ENCODE results near the gene BMP8B.
"Not testable (repeated sequence)": the region's sequence is repeated elsewhere in the genome, so short reads cannot be mapped to it uniquely, and the experiment has no call there.

The BMP8B gene

GRCh38 chr1:39816415-39817090 is 27.9 kb upstream of the BMP8B start:
- Histone ChIP-seq H3K4me1 (ENCODE audit: control insufficient read depth in 5 of 5, insufficient read depth in 5 of 5, low read length in 5 of 5) (peaks cover 0 to 5% (median 0%) of the 10 kb centered on the region in 5 donors), H3K9ac (ENCODE audit: low read length in 5 of 5) (no peak overlapping the region), H3K27me3 (ENCODE audit: control insufficient read depth in 5 of 5, insufficient read depth in 4 of 5, low read length in 5 of 5) (peaks cover 9 to 29% (median 20%) of the 10 kb centered on the region in 5 donors), H3K36me3 (ENCODE audit: control insufficient read depth in 5 of 5, insufficient read depth in 5 of 5, low read length in 5 of 5) (no peaks in the 10 kb centered on the region), H3K4me3 (ENCODE audit: low read depth in 1 of 5, low read length in 5 of 5) (no peak overlapping the region), H3K9me3 (ENCODE audit: control insufficient read depth in 5 of 5, low read length in 5 of 5) (no peaks in the 10 kb centered on the region), H3K27ac (ENCODE audit: low read depth, low read length) (no peak overlapping the region)

GRCh38 chr1:39812913-39813312 is 24.2 kb upstream of the BMP8B start:
- H3K27ac ChIP-seq (ENCODE audit: low read depth, low read length), result no peak overlapping the region
- peaks cover 0 to 5% (median 0%) of the 10 kb centered on the region in 5 donors for H3K4me1 ChIP-seq (ENCODE audit: control insufficient read depth in 5 of 5, insufficient read depth in 5 of 5, low read length in 5 of 5)
- no peak overlapping the region for H3K9ac ChIP-seq (ENCODE audit: low read length in 5 of 5)
- no peaks in the 10 kb centered on the region for H3K9me3 ChIP-seq (ENCODE audit: control insufficient read depth in 5 of 5, low read length in 5 of 5)
- no peak overlapping the region for H3K4me3 ChIP-seq (ENCODE audit: low read depth in 1 of 5, low read length in 5 of 5)
- peaks cover 2 to 16% (median 13%) of the 10 kb centered on the region in 5 donors for H3K27me3 ChIP-seq (ENCODE audit: control insufficient read depth in 5 of 5, insufficient read depth in 4 of 5, low read length in 5 of 5)
- H3K36me3 ChIP-seq (ENCODE audit: control insufficient read depth in 5 of 5, insufficient read depth in 5 of 5, low read length in 5 of 5), result no peaks in the 10 kb centered on the region

- peaks cover 0 to 4% (median 3%) of the 10 kb centered on the region in 5 donors for H3K27me3 ChIP-seq (ENCODE audit: control insufficient read depth in 5 of 5, insufficient read depth in 4 of 5, low read length in 5 of 5)
- H3K27ac ChIP-seq (ENCODE audit: low read depth, low read length), result no peak overlapping the region
- no peaks in the 10 kb centered on the region for H3K4me1 ChIP-seq (ENCODE audit: control insufficient read depth in 5 of 5, insufficient read depth in 5 of 5, low read length in 5 of 5)
- H3K36me3 ChIP-seq (ENCODE audit: control insufficient read depth in 5 of 5, insufficient read depth in 5 of 5, low read length in 5 of 5), result no peaks in the 10 kb centered on the region
- no peak overlapping the region for H3K4me3 ChIP-seq (ENCODE audit: low read depth in 1 of 5, low read length in 5 of 5)
- no peak overlapping the region for H3K9ac ChIP-seq (ENCODE audit: low read length in 5 of 5)
- H3K9me3 ChIP-seq (ENCODE audit: control insufficient read depth in 5 of 5, low read length in 5 of 5), result peaks cover 0 to 6% (median 0%) of the 10 kb centered on the region in 5 donors
Observed at GRCh38 chr1:39808784-39809517, 20.3 kb upstream of the BMP8B start.

- no peaks in the 10 kb centered on the region for H3K4me1 ChIP-seq (ENCODE audit: control insufficient read depth in 5 of 5, insufficient read depth in 5 of 5, low read length in 5 of 5)
- H3K36me3 ChIP-seq (ENCODE audit: control insufficient read depth in 5 of 5, insufficient read depth in 5 of 5, low read length in 5 of 5), result no peaks in the 10 kb centered on the region
- H3K27me3 ChIP-seq (ENCODE audit: control insufficient read depth in 5 of 5, insufficient read depth in 4 of 5, low read length in 5 of 5), result no peaks in the 10 kb centered on the region
- H3K27ac ChIP-seq (ENCODE audit: low read depth, low read length), result no peak overlapping the region
- H3K9ac ChIP-seq (ENCODE audit: low read length in 5 of 5), result no peak overlapping the region
- H3K9me3 ChIP-seq (ENCODE audit: control insufficient read depth in 5 of 5, low read length in 5 of 5), result peaks cover 0 to 6% (median 0%) of the 10 kb centered on the region in 5 donors
- H3K4me3 ChIP-seq (ENCODE audit: low read depth in 1 of 5, low read length in 5 of 5), result no peak overlapping the region
Observed at GRCh38 chr1:39805385-39805784, 16.7 kb upstream of the BMP8B start.

- no peaks in the 10 kb centered on the region for H3K27me3 ChIP-seq (ENCODE audit: control insufficient read depth in 5 of 5, insufficient read depth in 4 of 5, low read length in 5 of 5)
- no peak overlapping the region for H3K9ac ChIP-seq (ENCODE audit: low read length in 5 of 5)
- H3K4me1 ChIP-seq (ENCODE audit: control insufficient read depth in 5 of 5, insufficient read depth in 5 of 5, low read length in 5 of 5), result peaks cover 0 to 12% (median 4%) of the 10 kb centered on the region in 5 donors
- no peak overlapping the region for H3K4me3 ChIP-seq (ENCODE audit: low read depth in 1 of 5, low read length in 5 of 5)
- H3K27ac ChIP-seq (ENCODE audit: low read depth, low read length), result no peak overlapping the region
- H3K36me3 ChIP-seq (ENCODE audit: control insufficient read depth in 5 of 5, insufficient read depth in 5 of 5, low read length in 5 of 5), result no peaks in the 10 kb centered on the region
- H3K9me3 ChIP-seq (ENCODE audit: control insufficient read depth in 5 of 5, low read length in 5 of 5), result peaks cover 0 to 6% (median 0%) of the 10 kb centered on the region in 5 donors
Observed at GRCh38 chr1:39802496-39803260, 14.0 kb upstream of the BMP8B start.

GRCh38 chr1:39800471-39800835 is 11.8 kb upstream of the BMP8B start:
- no peaks in the 10 kb centered on the region for H3K27me3 ChIP-seq (ENCODE audit: control insufficient read depth in 5 of 5, insufficient read depth in 4 of 5, low read length in 5 of 5)
- no peak overlapping the region for H3K4me3 ChIP-seq (ENCODE audit: low read depth in 1 of 5, low read length in 5 of 5)
- no peaks in the 10 kb centered on the region for H3K36me3 ChIP-seq (ENCODE audit: control insufficient read depth in 5 of 5, insufficient read depth in 5 of 5, low read length in 5 of 5)
- no peak overlapping the region for H3K27ac ChIP-seq (ENCODE audit: low read depth, low read length)
- peaks cover 0 to 4% (median 0%) of the 10 kb centered on the region in 5 donors for H3K9me3 ChIP-seq (ENCODE audit: control insufficient read depth in 5 of 5, low read length in 5 of 5)
- H3K9ac ChIP-seq (ENCODE audit: low read length in 5 of 5), result no peak overlapping the region
- peaks cover 0 to 12% (median 4%) of the 10 kb centered on the region in 5 donors for H3K4me1 ChIP-seq (ENCODE audit: control insufficient read depth in 5 of 5, insufficient read depth in 5 of 5, low read length in 5 of 5)

- no peaks in the 10 kb centered on the region for H3K36me3 ChIP-seq (ENCODE audit: control insufficient read depth in 5 of 5, insufficient read depth in 5 of 5, low read length in 5 of 5)
- peaks cover 0 to 12% (median 4%) of the 10 kb centered on the region in 5 donors for H3K4me1 ChIP-seq (ENCODE audit: control insufficient read depth in 5 of 5, insufficient read depth in 5 of 5, low read length in 5 of 5)
- H3K27me3 ChIP-seq (ENCODE audit: control insufficient read depth in 5 of 5, insufficient read depth in 4 of 5, low read length in 5 of 5), result no peaks in the 10 kb centered on the region
- H3K27ac ChIP-seq (ENCODE audit: low read depth, low read length), result no peak overlapping the region
- peak overlapping the region in 1 of 5 donors; percentile 42 for H3K4me3 ChIP-seq (ENCODE audit: low read depth in 1 of 5, low read length in 5 of 5)
- H3K9ac ChIP-seq (ENCODE audit: low read length in 5 of 5), result no peak overlapping the region
- H3K9me3 ChIP-seq (ENCODE audit: control insufficient read depth in 5 of 5, low read length in 5 of 5), result no peaks in the 10 kb centered on the region
Observed at GRCh38 chr1:39799770-39800470, 11.3 kb upstream of the BMP8B start.

- H3K27ac ChIP-seq (ENCODE audit: low read depth, low read length); H3K36me3 ChIP-seq (ENCODE audit: control insufficient read depth in 5 of 5, insufficient read depth in 5 of 5, low read length in 5 of 5); H3K9me3 ChIP-seq (ENCODE audit: control insufficient read depth in 5 of 5, low read length in 5 of 5); H3K27me3 ChIP-seq (ENCODE audit: control insufficient read depth in 5 of 5, insufficient read depth in 4 of 5, low read length in 5 of 5): not testable (repeated sequence)
- Histone ChIP-seq H3K4me3 (ENCODE audit: low read depth in 1 of 5, low read length in 5 of 5) (peak overlapping the region in 3 of 5 donors; percentile 11 to 42 (median 19)), H3K9ac (ENCODE audit: low read length in 5 of 5) (peak overlapping the region in 1 of 5 donors; percentile 47), H3K4me1 (ENCODE audit: control insufficient read depth in 5 of 5, insufficient read depth in 5 of 5, low read length in 5 of 5) (peaks cover 0 to 12% (median 4%) of the 10 kb centered on the region in 5 donors)
Observed at GRCh38 chr1:39798859-39799769, 10.4 kb upstream of the BMP8B start.

GRCh38 chr1:39795651-39796050 is 7.0 kb upstream of the BMP8B start:
- H3K9ac ChIP-seq (ENCODE audit: low read length in 5 of 5), result no peak overlapping the region
- H3K27ac ChIP-seq (ENCODE audit: low read depth, low read length), result no peak overlapping the region
- H3K4me1 ChIP-seq (ENCODE audit: control insufficient read depth in 5 of 5, insufficient read depth in 5 of 5, low read length in 5 of 5), result peaks cover 0 to 12% (median 4%) of the 10 kb centered on the region in 5 donors
- no peaks in the 10 kb centered on the region for H3K9me3 ChIP-seq (ENCODE audit: control insufficient read depth in 5 of 5, low read length in 5 of 5)
- H3K27me3 ChIP-seq (ENCODE audit: control insufficient read depth in 5 of 5, insufficient read depth in 4 of 5, low read length in 5 of 5), result peaks cover 0 to 6% (median 3%) of the 10 kb centered on the region in 5 donors
- H3K4me3 ChIP-seq (ENCODE audit: low read depth in 1 of 5, low read length in 5 of 5), result no peak overlapping the region
- no peaks in the 10 kb centered on the region for H3K36me3 ChIP-seq (ENCODE audit: control insufficient read depth in 5 of 5, insufficient read depth in 5 of 5, low read length in 5 of 5)
